ENCODE results near the gene VPS37C. TPM values are rescaled to one million over a fixed set of nuclear protein-coding genes. Genes with fewer than 3 reads are reported as not detected.

Gene VPS37C
- total RNA-seq, 1 experiment from 2014 or later = 24.0 TPM

DNA sequence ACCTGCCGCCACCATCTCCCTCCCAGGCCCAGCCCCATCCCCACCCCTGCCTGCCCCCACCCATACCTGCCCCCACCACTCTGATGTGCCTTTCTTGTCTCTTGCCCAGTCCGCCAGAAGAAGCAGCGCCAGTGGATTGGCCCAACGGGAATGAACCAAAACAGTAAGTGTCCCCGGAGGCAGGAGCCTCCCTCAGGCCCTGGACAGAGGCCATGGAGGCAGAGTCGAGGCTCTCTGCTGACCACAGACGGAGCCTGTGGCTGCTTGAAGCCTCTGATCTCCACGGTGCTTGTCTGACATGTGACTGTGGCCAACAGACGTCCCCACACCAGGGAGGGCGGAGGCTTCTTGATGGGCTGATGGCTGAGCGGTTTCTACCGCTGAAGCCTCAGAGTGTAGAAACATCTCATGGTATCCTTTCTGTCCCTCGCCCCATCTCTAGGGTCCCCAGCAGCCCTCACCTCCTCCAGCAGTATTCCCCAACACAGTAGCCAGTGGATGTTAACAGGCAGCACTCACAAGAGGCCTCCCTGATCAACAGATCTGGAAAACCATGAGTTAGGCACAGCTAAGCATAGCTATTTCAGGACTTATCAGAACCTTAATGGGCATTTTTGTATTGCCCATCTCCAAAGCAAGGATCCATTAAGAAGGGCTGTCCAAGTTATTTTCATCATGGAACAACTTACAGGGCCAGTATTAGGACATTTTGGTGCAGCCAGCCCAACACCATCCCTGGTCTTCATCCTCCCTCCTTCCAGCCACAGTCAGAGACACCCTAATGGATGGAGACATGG lies 37.3 kb downstream of the VPS37C start:
- Histone ChIP-seq H3K9me3 (ENCODE audit: control insufficient read depth, insufficient read depth, low read depth, low read length) (no peaks in the 10 kb centered on the region), H3K4me3 (ENCODE audit: low read depth in 2 of 2, low read length in 2 of 2) (no peak overlapping the region), H3K4me1 (ENCODE audit: control insufficient read depth, insufficient read depth, low read length) (peaks cover 3% of the 10 kb centered on the region), H3K27me3 (ENCODE audit: control insufficient read depth, insufficient read depth, low read length) (no peaks in the 10 kb centered on the region), H3K36me3 (ENCODE audit: control insufficient read depth, insufficient read depth, low read length) (no peaks in the 10 kb centered on the region), H3K27ac (ENCODE audit: low read length) (no peak overlapping the region)
- TF ChIP-seq, protein P1, sequence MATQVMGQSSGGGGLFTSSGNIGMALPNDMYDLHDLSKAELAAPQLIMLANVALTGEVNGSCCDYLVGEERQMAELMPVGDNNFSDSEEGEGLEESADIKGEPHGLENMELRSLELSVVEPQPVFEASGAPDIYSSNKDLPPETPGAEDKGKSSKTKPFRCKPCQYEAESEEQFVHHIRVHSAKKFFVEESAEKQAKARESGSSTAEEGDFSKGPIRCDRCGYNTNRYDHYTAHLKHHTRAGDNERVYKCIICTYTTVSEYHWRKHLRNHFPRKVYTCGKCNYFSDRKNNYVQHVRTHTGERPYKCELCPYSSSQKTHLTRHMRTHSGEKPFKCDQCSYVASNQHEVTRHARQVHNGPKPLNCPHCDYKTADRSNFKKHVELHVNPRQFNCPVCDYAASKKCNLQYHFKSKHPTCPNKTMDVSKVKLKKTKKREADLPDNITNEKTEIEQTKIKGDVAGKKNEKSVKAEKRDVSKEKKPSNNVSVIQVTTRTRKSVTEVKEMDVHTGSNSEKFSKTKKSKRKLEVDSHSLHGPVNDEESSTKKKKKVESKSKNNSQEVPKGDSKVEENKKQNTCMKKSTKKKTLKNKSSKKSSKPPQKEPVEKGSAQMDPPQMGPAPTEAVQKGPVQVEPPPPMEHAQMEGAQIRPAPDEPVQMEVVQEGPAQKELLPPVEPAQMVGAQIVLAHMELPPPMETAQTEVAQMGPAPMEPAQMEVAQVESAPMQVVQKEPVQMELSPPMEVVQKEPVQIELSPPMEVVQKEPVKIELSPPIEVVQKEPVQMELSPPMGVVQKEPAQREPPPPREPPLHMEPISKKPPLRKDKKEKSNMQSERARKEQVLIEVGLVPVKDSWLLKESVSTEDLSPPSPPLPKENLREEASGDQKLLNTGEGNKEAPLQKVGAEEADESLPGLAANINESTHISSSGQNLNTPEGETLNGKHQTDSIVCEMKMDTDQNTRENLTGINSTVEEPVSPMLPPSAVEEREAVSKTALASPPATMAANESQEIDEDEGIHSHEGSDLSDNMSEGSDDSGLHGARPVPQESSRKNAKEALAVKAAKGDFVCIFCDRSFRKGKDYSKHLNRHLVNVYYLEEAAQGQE (IDR thresholded peaks at IDR 0.05; ENCODE audit: insufficient read depth in 1 of 2, low read depth in 2 of 2, low read length in 1 of 2) = no peak
- TF ChIP-seq TCF7L2 (IDR thresholded peaks at IDR 0.05; ENCODE audit: low read depth, low read length) (no peak), POLR2AphosphoS5 (IDR thresholded peaks at IDR 0.05; ENCODE audit: low read depth, low read length) (no peak), SIN3A (IDR thresholded peaks at IDR 0.05; ENCODE audit: borderline replicate concordance, insufficient read depth, low read depth, low read length) (no peak)
- TF ChIP-seq, protein P2, sequence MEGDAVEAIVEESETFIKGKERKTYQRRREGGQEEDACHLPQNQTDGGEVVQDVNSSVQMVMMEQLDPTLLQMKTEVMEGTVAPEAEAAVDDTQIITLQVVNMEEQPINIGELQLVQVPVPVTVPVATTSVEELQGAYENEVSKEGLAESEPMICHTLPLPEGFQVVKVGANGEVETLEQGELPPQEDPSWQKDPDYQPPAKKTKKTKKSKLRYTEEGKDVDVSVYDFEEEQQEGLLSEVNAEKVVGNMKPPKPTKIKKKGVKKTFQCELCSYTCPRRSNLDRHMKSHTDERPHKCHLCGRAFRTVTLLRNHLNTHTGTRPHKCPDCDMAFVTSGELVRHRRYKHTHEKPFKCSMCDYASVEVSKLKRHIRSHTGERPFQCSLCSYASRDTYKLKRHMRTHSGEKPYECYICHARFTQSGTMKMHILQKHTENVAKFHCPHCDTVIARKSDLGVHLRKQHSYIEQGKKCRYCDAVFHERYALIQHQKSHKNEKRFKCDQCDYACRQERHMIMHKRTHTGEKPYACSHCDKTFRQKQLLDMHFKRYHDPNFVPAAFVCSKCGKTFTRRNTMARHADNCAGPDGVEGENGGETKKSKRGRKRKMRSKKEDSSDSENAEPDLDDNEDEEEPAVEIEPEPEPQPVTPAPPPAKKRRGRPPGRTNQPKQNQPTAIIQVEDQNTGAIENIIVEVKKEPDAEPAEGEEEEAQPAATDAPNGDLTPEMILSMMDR (IDR thresholded peaks at IDR 0.05) = no peak
- in situ Hi-C loops (cut with HindIII; ENCODE audit: low pct_unique_long_range_greater_than_20kb, low sequenced_read_pairs) = no loop called here
- no peak for ATAC-seq
- intact Hi-C loops (cut with micrococcal nuclease; ENCODE audit: unreplicated experiment) = no loop called here
- no TSS peak for BruUV-seq (replicated peaks)
- ChIA-PET POLR2A (no interaction called here), CTCF (no interaction called here)
- no peak for DNase-seq (ENCODE audit: low read depth, low spot score)

DNA sequence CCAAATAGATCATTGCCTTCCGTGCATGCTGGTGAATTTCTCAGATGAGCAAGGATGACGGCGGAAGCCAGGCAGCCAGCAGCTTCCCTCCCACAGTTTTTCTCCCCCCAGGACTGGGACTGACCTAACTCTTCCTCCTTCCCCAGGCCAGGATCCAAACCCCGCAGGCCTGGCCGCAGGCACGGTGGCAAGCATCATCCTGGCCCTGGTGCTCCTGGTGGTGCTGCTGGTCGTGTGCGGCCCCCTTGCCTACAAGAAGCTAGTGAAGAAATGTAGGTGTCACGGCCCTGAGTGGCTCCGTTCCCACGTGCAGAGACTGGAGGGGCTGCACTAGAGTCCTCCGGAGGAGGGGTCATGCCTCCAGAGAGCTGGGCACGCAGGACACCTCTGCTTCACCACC lies 38.5 kb downstream of the VPS37C start:
- H3K9me3 ChIP-seq (ENCODE audit: control insufficient read depth, insufficient read depth, low read depth, low read length) = no peaks in the 10 kb centered on the region
- ChIA-PET POLR2A (no interaction called here), CTCF (interaction anchor here (0.6 kb wide), 1 partner anchor 21 kb away, joined by 3 read pairs; no protein-coding TSS in a partner anchor)
- TF ChIP-seq SIN3A (IDR thresholded peaks at IDR 0.05; ENCODE audit: borderline replicate concordance, insufficient read depth, low read depth, low read length) (no peak), TCF7L2 (IDR thresholded peaks at IDR 0.05; ENCODE audit: low read depth, low read length) (no peak), POLR2AphosphoS5 (IDR thresholded peaks at IDR 0.05; ENCODE audit: low read depth, low read length) (no peak)
- TF ChIP-seq, protein P2 (IDR thresholded peaks at IDR 0.05) = no peak
- TF ChIP-seq, protein P1 (IDR thresholded peaks at IDR 0.05; ENCODE audit: insufficient read depth in 1 of 2, low read depth in 2 of 2, low read length in 1 of 2) = no peak
- H3K27me3 ChIP-seq (ENCODE audit: control insufficient read depth, insufficient read depth, low read length) = no peaks in the 10 kb centered on the region
- no peak overlapping the region for H3K27ac ChIP-seq (ENCODE audit: low read length)
- in situ Hi-C loops (cut with HindIII; ENCODE audit: low pct_unique_long_range_greater_than_20kb, low sequenced_read_pairs) = no loop called here
- peaks cover 3% of the 10 kb centered on the region for H3K4me1 ChIP-seq (ENCODE audit: control insufficient read depth, insufficient read depth, low read length)
- H3K4me3 ChIP-seq (ENCODE audit: low read depth in 2 of 2, low read length in 2 of 2) = no peak overlapping the region
- ATAC-seq = no peak
- intact Hi-C loops (cut with micrococcal nuclease; ENCODE audit: unreplicated experiment) = no loop called here
- H3K36me3 ChIP-seq (ENCODE audit: control insufficient read depth, insufficient read depth, low read length) = no peaks in the 10 kb centered on the region
- no TSS peak for BruUV-seq (replicated peaks)
- DNase-seq (ENCODE audit: low read depth, low spot score) = no peak
